ENCODE results near the gene UBE2Z. TPM values are rescaled to one million over a fixed set of nuclear protein-coding genes. Genes with fewer than 3 reads are reported as not detected.
A peak's percentile ranks its signal among the peaks of the same experiment; 100 is the strongest.

Gene UBE2Z
- polyA plus RNA-seq, 3 donors, result 35.8 to 44.7 (median 40.0) TPM

DNA sequence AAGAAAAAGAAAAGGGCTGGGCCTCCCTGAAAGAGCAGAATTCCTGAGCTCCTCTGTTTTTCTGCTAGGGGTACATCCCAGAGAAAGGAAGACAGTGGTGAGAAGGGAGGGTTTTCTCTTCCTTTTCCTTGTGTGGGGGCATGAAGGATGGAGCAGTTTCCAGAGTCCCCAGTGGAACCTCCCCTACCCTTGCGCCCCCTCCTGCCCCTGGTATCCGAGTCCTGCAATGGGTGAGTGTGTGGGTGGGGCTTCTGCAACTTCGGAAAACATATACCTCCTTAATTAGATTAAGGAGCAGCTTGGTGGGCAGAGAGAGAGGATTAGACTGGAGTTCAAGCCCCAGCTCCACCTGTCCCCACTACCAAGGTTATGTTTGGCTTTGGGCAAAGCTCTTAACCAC lies 65.6 kb downstream of the UBE2Z start:
- Mint-ChIP-seq H3K9me3 (no peaks in the 10 kb centered on the region), H3K27ac (no peak overlapping the region), H3K4me3 (peak overlapping the region in 1 of 2 donors; percentile 15), H3K27me3 (ENCODE audit: low read depth in 3 of 3) (peaks cover 29 to 59% (median 30%) of the 10 kb centered on the region in 3 donors), H3K4me1 (peaks cover 2% of the 10 kb centered on the region), H3K36me3 (no peaks in the 10 kb centered on the region)
- no CpG with 5 or more reads among the region's 3 CpGs for WGBS (ENCODE audit: insufficient coverage)
- Histone ChIP-seq H3K4me2 (replicated peaks; ENCODE audit: extremely low read depth, low read length, poor library complexity, severe bottlenecking) (no peak overlapping the region), H3K36me3 (replicated peaks in 1 of 2; ENCODE audit: control insufficient read depth in 1 of 2, insufficient read depth in 2 of 2, low read length in 2 of 2) (no peaks in the 10 kb centered on the region), H4K20me1 (ENCODE audit: insufficient read depth, low read length) (no peaks in the 10 kb centered on the region), H3K9me3 (replicated peaks in 1 of 2; ENCODE audit: control insufficient read depth in 1 of 2, insufficient read depth in 1 of 2, low read length in 2 of 2) (no peaks in the 10 kb centered on the region), H2AFZ (ENCODE audit: insufficient read depth, low read depth, low read length, poor library complexity, severe bottlenecking) (no peak overlapping the region), H3K4me3 (replicated peaks in 1 of 3; ENCODE audit: low read depth in 2 of 3, low read length in 3 of 3) (no peak overlapping the region), H3K4me1 (ENCODE audit: control insufficient read depth in 1 of 2, insufficient read depth in 2 of 2, low read length in 2 of 2) (no peaks in the 10 kb centered on the region), H3K27me3 (ENCODE audit: control insufficient read depth in 2 of 2, insufficient read depth in 2 of 2, low read length in 2 of 2) (peaks cover 3 to 10% of the 10 kb centered on the region in 2 donors), H3K79me2 (ENCODE audit: insufficient read depth, low read length) (no peaks in the 10 kb centered on the region), H3K9ac (ENCODE audit: insufficient read depth, low read length, poor library complexity, severe bottlenecking) (no peak overlapping the region), H3K27ac (ENCODE audit: low read depth in 1 of 2, low read length in 2 of 2) (no peak overlapping the region)
- no peak for TF ChIP-seq CTCF (IDR thresholded peaks at IDR 0.05)
- intact Hi-C loops (cut with micrococcal nuclease), result no loop called here
- no peak for DNase-seq

Small RNA genes within 50 kb of the gene (small RNA-seq; reads per million reads assigned to genes)
- gene AC068531.1 (ENCODE audit: insufficient read length, low read depth) (not detected), gene RF00263 (ENCODE audit: insufficient read length, low read depth) (0.71 reads per million), gene RF01210 (ENCODE audit: insufficient read length, low read depth) (not detected), gene RNU1-42P (ENCODE audit: insufficient read length, low read depth) (1.2 reads per million)

Other genes with a start within 250 kb of the UBE2Z start
- gene PRAC1, start 185.9 kb upstream of the UBE2Z start, polyA plus RNA-seq, result not detected
- not detected for gene PRAC2, start 185.2 kb upstream of the UBE2Z start, polyA plus RNA-seq
- not detected for gene HOXB13, start 179.7 kb upstream of the UBE2Z start, polyA plus RNA-seq
- gene TTLL6, start 91.2 kb upstream of the UBE2Z start, polyA plus RNA-seq, result not detected
- 100 to 1,000 TPM in 2 of 3 donors, 10 to 100 TPM in 1; 87.5 to 280 (median 214) TPM for gene CALCOCO2, start 77.4 kb upstream of the UBE2Z start, polyA plus RNA-seq
- gene ATP5MC1, start 15.6 kb upstream of the UBE2Z start, polyA plus RNA-seq, result 100 to 1,000 TPM; 118 to 199 (median 161) TPM
- gene SNF8, start 36.4 kb downstream of the UBE2Z start, polyA plus RNA-seq, result 100 to 1,000 TPM in 2 of 3 donors, 10 to 100 TPM in 1; 91.6 to 162 (median 145) TPM
- gene GIP, start 60.2 kb downstream of the UBE2Z start, polyA plus RNA-seq, result not detected
- gene IGF2BP1, start 89.0 kb downstream of the UBE2Z start, polyA plus RNA-seq, result not detected
- gene B4GALNT2, start 224.4 kb downstream of the UBE2Z start, polyA plus RNA-seq, result not detected

Data from CD14-positive monocyte (primary cell).